ENCODE data around the gene BUD13. TPM values are rescaled to one million over a fixed set of nuclear protein-coding genes. Genes with fewer than 3 reads are reported as not detected.

The BUD13 gene
- polyA plus RNA-seq, 1 donor (not counting 4 experiments of a cell fraction or from before 2014, with no cell fraction given) = 12.6 TPM

GRCh38 chr11:116791813-116792143 is 19.0 kb upstream of the BUD13 start, which contains the start of gene APOA5:
APOA5 (minus strand) TSS chr11:116791879; CDS start chr11:116791860, 19 bp downstream.
- H3K9ac ChIP-seq (ENCODE audit: control insufficient read depth, extremely low read depth, insufficient read depth, low read length) = no peak within 1 kb of the TSS
- H2AFZ ChIP-seq (ENCODE audit: control insufficient read depth, low read length) = peak within 1 kb of the TSS; percentile 47
- no peak within 1 kb of the TSS for H3K4me3 ChIP-seq (ENCODE audit: control insufficient read depth in 2 of 3, extremely low read depth in 1 of 3, insufficient read depth in 2 of 3, low read depth in 1 of 3, low read length in 3 of 3)
- H3K4me2 ChIP-seq (ENCODE audit: control insufficient read depth, extremely low read depth, insufficient read depth, low read depth, low read length) = no peak within 1 kb of the TSS
- FAIRE-seq = no peak
- DNase-seq (ENCODE audit: low read depth, low spot score) = no peak
- TF ChIP-seq CTCF (optimal IDR thresholded peaks at IDR 0.05 in 1 of 3, IDR thresholded peaks at IDR 0.05 in 1 of 3, conservative IDR thresholded peaks at IDR 0.05 in 1 of 3; ENCODE audit: extremely low read depth in 1 of 3, insufficient read depth in 2 of 3, low read length in 3 of 3) = no peak
- no peaks in the 10 kb centered on the region for H4K20me1 ChIP-seq (ENCODE audit: control insufficient read depth, extremely low read depth, insufficient read depth, low read length)
- H3K27ac ChIP-seq (ENCODE audit: control insufficient read depth, insufficient read depth, low read length) = no peak within 1 kb of the TSS
- H3K4me1 ChIP-seq (ENCODE audit: control insufficient read depth, extremely low read depth, insufficient read depth, low read length) = peaks cover 22% of the 10 kb centered on the region
- no peaks in the 10 kb centered on the region for H3K9me1 ChIP-seq (ENCODE audit: control insufficient read depth, extremely low read depth, insufficient read depth, low read length)
- H3K79me2 ChIP-seq (ENCODE audit: control insufficient read depth, insufficient read depth, low read length) = peaks cover 9% of the 10 kb centered on the region
- no peaks in the 10 kb centered on the region for H3K27me3 ChIP-seq (ENCODE audit: control insufficient read depth, extremely low read depth, insufficient read depth, low read length)
- dilution Hi-C loops (cut with MboI; ENCODE audit: extremely low pct_ligation_motif_present, low sequenced_read_pairs) = no loop called here
- H3K36me3 ChIP-seq (ENCODE audit: control insufficient read depth in 2 of 2, extremely low read depth in 1 of 2, insufficient read depth in 2 of 2, low read length in 2 of 2) = peaks cover 0 to 2% of the 10 kb centered on the region in 2 experiments
- no peaks in the 10 kb centered on the region for H3K9me3 ChIP-seq (ENCODE audit: control insufficient read depth, low read depth, low read length)

DNA sequence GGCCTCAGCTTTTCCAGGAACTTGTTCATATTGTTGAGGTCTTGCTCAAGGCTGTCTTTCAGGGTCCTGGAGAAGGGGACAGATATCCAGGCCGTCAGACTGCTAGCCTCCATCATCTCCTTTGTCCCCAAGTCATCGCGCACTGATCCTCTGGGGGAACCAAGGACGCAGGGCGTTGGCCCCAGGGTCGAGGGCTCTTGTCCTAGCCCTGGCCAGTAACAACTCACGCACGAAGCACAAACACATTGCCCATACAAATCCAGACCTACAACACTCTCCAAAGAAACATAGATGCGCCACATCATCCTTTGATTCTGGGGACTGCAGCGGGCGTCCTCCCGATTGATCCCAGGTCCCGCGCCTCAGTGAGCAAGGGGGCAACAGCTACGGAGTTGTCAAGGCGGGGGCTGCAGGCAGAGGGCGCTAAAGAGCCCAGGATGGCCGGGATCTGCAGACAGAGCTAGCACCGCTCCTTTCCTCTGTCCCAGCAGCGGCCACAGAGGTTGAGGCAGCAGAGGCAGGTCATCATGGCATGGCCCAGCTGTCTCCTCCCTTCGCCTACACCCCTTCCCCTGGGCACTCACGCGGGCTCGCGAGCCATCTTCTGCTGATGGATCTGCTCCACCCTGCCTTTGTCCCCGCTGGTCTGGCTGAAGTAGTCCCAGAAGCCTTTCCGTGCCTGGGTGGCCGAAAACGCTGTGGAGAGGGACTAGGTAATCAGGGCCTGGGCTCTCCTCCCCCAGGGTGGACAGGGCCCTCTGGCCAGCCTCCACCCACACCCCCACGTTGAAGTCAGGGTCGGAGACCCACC is 18.4 kb upstream of the BUD13 start:
- Histone ChIP-seq H3K36me3 (ENCODE audit: control insufficient read depth in 2 of 2, extremely low read depth in 1 of 2, insufficient read depth in 2 of 2, low read length in 2 of 2) (peaks cover 3 to 6% of the 10 kb centered on the region in 2 experiments), H2AFZ (ENCODE audit: control insufficient read depth, low read length) (peak overlapping the region; percentile 47), H3K27me3 (ENCODE audit: control insufficient read depth, extremely low read depth, insufficient read depth, low read length) (no peaks in the 10 kb centered on the region), H3K9me3 (ENCODE audit: control insufficient read depth, low read depth, low read length) (no peaks in the 10 kb centered on the region), H3K9me1 (ENCODE audit: control insufficient read depth, extremely low read depth, insufficient read depth, low read length) (no peaks in the 10 kb centered on the region), H3K4me3 (ENCODE audit: control insufficient read depth in 2 of 3, extremely low read depth in 1 of 3, insufficient read depth in 2 of 3, low read depth in 1 of 3, low read length in 3 of 3) (no peak overlapping the region), H3K27ac (ENCODE audit: control insufficient read depth, insufficient read depth, low read length) (no peak overlapping the region), H3K4me1 (ENCODE audit: control insufficient read depth, extremely low read depth, insufficient read depth, low read length) (peaks cover 25% of the 10 kb centered on the region), H3K4me2 (ENCODE audit: control insufficient read depth, extremely low read depth, insufficient read depth, low read depth, low read length) (no peak overlapping the region), H3K79me2 (ENCODE audit: control insufficient read depth, insufficient read depth, low read length) (peaks cover 12% of the 10 kb centered on the region), H3K9ac (ENCODE audit: control insufficient read depth, extremely low read depth, insufficient read depth, low read length) (no peak overlapping the region), H4K20me1 (ENCODE audit: control insufficient read depth, extremely low read depth, insufficient read depth, low read length) (no peaks in the 10 kb centered on the region)
- FAIRE-seq (no peak), DNase-seq (ENCODE audit: low read depth, low spot score) (no peak)
- dilution Hi-C loops (cut with MboI; ENCODE audit: extremely low pct_ligation_motif_present, low sequenced_read_pairs) = no loop called here
- peak; percentile 82 to 92 (median 86) for TF ChIP-seq CTCF (optimal IDR thresholded peaks at IDR 0.05 in 1 of 3, IDR thresholded peaks at IDR 0.05 in 1 of 3, conservative IDR thresholded peaks at IDR 0.05 in 1 of 3; ENCODE audit: extremely low read depth in 1 of 3, insufficient read depth in 2 of 3, low read length in 3 of 3)
- no peak for TF ChIP-seq EZH2 (IDR thresholded peaks at IDR 0.05; ENCODE audit: low read length)
